ENCODE measurements around the gene LIPA.
"Not testable (repeated sequence)": the region's sequence is repeated elsewhere in the genome, so short reads cannot be mapped to it uniquely, and the experiment has no call there.

Gene LIPA

DNA sequence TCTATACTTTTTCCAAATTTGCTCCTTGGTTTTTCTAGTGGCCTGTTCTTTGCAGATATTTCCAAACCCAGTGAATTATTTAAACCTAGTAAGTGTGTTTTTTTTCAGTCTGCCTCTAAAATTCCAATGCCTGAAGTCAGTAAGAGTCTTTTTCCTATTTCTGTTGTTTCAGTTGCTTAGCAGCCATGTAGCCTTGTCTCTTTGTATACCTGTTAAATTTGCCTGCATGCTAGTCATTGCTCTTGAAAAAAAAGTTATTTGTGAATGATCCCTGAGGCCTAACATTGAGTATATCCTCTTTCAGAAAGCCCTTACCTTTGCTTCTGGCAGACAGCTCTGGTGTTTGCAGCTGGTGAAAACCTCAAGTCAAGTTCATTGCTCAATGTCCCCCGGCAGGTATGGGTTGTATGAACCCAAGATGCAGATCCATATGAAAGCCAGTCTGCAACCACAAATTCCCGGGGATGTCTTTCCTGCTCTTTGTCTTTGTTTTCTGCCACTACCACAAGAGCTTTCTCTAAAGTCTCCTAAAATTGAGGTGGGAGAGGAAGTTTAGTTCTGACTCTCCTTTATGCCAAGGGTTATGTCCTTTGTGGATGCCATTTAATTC, 80.2 kb downstream of the LIPA start:
- DNase-seq (ENCODE audit: low spot score) (no peak), FAIRE-seq (no peak)

DNA sequence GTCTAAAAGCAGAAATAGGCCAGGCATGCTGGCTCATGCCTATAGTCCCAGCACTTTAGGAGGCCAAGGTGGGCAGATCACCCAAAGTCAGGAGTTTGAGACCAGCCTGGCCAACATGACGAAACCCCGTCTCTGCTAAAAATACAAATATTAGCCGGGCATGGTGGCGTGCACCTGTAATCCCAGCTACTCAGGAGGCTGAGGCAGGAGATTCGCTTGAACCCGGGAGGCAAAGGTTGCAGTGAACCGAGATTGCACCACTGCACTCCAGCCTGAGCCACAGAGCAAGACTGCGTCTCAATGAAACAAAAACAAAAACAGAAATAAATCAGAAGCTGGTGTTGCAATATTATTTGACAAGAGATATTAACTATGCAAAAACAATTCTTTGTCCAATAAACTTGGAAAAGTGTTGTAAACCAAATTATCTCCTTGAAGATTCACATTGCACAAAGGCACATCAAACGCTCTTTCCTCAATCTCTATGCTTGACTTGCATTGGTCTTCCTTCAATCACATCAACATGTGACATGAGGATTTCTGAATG, 83.1 kb downstream of the LIPA start:
- not testable (repeated sequence) for DNase-seq (ENCODE audit: low spot score); FAIRE-seq

DNA sequence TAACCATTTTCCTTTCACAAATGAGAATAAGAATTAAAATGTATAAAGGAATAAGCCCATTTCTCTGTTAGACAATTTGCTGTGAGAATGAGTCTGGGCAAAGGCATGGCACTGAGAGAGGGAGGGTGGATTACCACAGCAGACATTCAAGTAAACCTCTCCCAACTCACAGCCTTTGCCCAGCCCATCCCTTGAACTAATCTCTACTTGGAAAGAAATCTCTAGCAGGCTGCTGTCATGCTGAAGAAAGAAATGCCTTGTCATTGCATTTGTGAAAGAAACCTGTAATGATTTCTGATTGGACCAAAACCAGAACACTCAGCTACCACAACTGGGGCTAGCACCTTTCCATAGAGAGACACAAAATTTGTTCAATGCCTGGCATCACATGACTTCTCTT, 83.7 kb downstream of the LIPA start:
- no peak for FAIRE-seq
- DNase-seq (ENCODE audit: low spot score) = no peak

DNA sequence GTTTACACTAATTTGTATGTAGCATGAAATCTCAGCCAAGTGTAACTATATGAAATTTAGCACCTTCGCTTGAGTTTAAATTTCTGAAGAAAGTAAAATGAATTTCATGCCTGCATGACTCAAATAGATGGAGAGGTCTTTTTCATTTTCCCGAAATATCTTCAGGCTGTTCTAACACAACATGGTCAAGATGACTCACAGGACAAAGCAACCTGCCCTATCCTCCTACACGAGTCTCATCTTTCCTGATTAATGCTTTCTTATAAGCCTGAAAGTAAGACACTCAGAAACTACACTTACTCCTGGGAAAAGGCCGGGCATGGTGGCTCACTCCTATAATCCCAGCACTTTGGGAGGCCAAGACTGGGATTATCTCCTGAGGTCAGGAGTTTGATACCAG, 85.7 kb downstream of the LIPA start:
- no peak for FAIRE-seq

DNA sequence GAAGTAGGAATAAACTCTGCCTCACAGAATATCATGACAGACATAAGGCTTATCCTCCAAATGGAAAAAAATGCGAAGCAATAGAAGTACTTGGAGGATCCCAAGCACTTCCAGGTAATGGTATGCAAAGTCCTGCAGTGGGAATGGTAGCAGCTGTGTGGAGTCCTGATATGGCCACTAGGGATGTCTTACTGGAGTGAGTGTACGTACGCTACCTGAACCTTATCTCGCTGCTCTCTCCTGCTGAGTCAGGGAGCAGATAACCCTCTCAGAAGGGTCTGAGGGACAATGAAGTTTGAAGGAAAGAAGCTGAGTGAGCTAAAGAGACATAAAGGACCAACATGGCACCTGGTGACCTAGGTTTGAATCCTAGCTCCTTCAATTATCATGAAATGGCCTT, 86.7 kb downstream of the LIPA start:
- FAIRE-seq = no peak

More for the DNA sequence above, 85.7 kb downstream of the LIPA start:
- DNase-seq (ENCODE audit: low spot score) = no peak

DNA sequence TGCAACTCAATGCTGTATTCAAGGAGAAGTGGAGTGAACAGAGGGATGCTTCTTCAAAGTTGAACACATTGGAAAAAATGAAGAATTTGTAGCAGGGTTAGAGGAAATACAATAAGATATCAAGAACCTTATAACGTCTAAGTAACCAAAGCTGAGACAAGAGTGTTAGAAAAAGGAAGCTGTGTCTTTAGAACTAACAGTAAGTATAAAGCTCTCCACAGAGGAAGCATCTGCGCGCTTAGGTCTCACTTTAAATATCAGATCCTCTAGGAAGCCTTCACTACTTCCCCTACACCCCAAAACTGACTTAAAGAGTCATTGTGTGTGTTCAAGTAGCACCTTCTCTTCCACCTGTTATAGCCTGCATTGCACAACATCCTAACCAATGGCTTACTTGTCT, 87.5 kb downstream of the LIPA start:
- DNase-seq (ENCODE audit: low spot score) = no peak
- no peak for FAIRE-seq

More for the DNA sequence above, 86.7 kb downstream of the LIPA start:
- DNase-seq (ENCODE audit: low spot score) = no peak
